ENCODE measurements around the gene IFI44. TPM values are rescaled to one million over a fixed set of nuclear protein-coding genes. Genes with fewer than 3 reads are reported as not detected.
A peak's percentile ranks its signal among the peaks of the same experiment; 100 is the strongest.

IFI44 gene
- total and polyA plus RNA-seq, 9 of the 15 experiments (the other 6 are each of a cell fraction or from before 2014, with no cell fraction given) = 0.11 TPM; not detected in 8

- no peaks in the 10 kb centered on the region for H4K20me1 ChIP-seq (replicated peaks; ENCODE audit: control insufficient read depth, insufficient read depth, low read length)
- H3K27ac ChIP-seq (ENCODE audit: extremely low read depth, low read depth, low read length) = no peak overlapping the region
- ChIA-PET CTCF (ENCODE audit: low intra/inter-chr PET ratio) (no interaction called here), POLR2A (no interaction called here)
- H2AFZ ChIP-seq (ENCODE audit: low read depth, low read length) = no peak overlapping the region
- no peaks in the 10 kb centered on the region for H3K9me1 ChIP-seq (ENCODE audit: control insufficient read depth, insufficient read depth, low read length)
- no peak overlapping the region for H3K4me3 ChIP-seq
- no peak for DNase-seq (ENCODE audit: extremely low read depth in 1 of 4, low spot score in 3 of 4)
- no TSS peak for BruUV-seq (replicated peaks)
- H3K9me3 ChIP-seq (replicated peaks; ENCODE audit: control insufficient read depth, insufficient read depth, low read depth, low read length) = no peaks in the 10 kb centered on the region
- no peaks in the 10 kb centered on the region for H3K27me3 ChIP-seq (ENCODE audit: control insufficient read depth in 2 of 2, insufficient read depth in 2 of 2, low read length in 2 of 2)
- WGBS (ENCODE audit: insufficient coverage, low coverage, missing lambda C conversion rate) = 2% methylated on average over 3 of the region's 3 CpGs
- no peak for ATAC-seq
- no peak for FAIRE-seq
- intact Hi-C loops (cut with micrococcal nuclease) = loop anchor here (5.0 kb wide), 1 partner anchor 58 kb away; no protein-coding TSS in a partner anchor
- no peaks in the 10 kb centered on the region for H3K4me1 ChIP-seq (replicated peaks in 1 of 2; ENCODE audit: control insufficient read depth in 2 of 2, insufficient read depth in 2 of 2, low read length in 2 of 2)
- no peaks in the 10 kb centered on the region for H3K36me3 ChIP-seq (ENCODE audit: control insufficient read depth, insufficient read depth, low read length)
- H3K4me2 ChIP-seq (ENCODE audit: insufficient read depth, low read length) = no peak overlapping the region
- no peaks in the 10 kb centered on the region for H3K79me2 ChIP-seq (ENCODE audit: control insufficient read depth, insufficient read depth, low read length)
- H3K9ac ChIP-seq (ENCODE audit: insufficient read depth in 1 of 2, low read depth in 2 of 2, low read length in 2 of 2) = no peak overlapping the region
- in situ Hi-C loops (cut with MboI) = no loop called here
- TF ChIP-seq ZNF282 (CRISPR knock-in tag; IDR thresholded peaks at IDR 0.05) = no peak
- TF ChIP-seq TBL1XR1 (IDR thresholded peaks at IDR 0.05; ENCODE audit: low read length in 2 of 2) = no peak
- no peak for TF ChIP-seq ETV5 (CRISPR knock-in tag; IDR thresholded peaks at IDR 0.05; ENCODE audit: low read depth)
- no peak for TF ChIP-seq ZNF121 (CRISPR knock-in tag; conservative IDR thresholded peaks at IDR 0.05)
- TF ChIP-seq GATAD2A (IDR thresholded peaks at IDR 0.05) = no peak
- TF ChIP-seq ZEB2 (IDR thresholded peaks at IDR 0.05) = no peak
- TF ChIP-seq CREB5 (CRISPR knock-in tag; IDR thresholded peaks at IDR 0.05) = no peak
- TF ChIP-seq NFE2L1 (tag; IDR thresholded peaks at IDR 0.05; ENCODE audit: borderline replicate concordance, low read depth) = 0 out of 2 replicates have a peak, but pooled peaks have one; percentile 7
- TF ChIP-seq, protein P1, sequence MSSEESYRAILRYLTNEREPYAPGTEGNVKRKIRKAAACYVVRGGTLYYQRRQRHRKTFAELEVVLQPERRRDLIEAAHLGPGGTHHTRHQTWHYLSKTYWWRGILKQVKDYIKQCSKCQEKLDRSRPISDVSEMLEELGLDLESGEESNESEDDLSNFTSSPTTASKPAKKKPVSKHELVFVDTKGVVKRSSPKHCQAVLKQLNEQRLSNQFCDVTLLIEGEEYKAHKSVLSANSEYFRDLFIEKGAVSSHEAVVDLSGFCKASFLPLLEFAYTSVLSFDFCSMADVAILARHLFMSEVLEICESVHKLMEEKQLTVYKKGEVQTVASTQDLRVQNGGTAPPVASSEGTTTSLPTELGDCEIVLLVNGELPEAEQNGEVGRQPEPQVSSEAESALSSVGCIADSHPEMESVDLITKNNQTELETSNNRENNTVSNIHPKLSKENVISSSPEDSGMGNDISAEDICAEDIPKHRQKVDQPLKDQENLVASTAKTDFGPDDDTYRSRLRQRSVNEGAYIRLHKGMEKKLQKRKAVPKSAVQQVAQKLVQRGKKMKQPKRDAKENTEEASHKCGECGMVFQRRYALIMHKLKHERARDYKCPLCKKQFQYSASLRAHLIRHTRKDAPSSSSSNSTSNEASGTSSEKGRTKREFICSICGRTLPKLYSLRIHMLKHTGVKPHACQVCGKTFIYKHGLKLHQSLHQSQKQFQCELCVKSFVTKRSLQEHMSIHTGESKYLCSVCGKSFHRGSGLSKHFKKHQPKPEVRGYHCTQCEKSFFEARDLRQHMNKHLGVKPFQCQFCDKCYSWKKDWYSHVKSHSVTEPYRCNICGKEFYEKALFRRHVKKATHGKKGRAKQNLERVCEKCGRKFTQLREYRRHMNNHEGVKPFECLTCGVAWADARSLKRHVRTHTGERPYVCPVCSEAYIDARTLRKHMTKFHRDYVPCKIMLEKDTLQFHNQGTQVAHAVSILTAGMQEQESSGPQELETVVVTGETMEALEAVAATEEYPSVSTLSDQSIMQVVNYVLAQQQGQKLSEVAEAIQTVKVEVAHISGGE (CRISPR knock-in tag; IDR thresholded peaks at IDR 0.05) = no peak
Observed at GRCh38 chr1:78619032-78619431, 30.6 kb upstream of the IFI44 start.

Data from K562 (cell line).